ENCODE data around the gene EPHB2.

DNA sequence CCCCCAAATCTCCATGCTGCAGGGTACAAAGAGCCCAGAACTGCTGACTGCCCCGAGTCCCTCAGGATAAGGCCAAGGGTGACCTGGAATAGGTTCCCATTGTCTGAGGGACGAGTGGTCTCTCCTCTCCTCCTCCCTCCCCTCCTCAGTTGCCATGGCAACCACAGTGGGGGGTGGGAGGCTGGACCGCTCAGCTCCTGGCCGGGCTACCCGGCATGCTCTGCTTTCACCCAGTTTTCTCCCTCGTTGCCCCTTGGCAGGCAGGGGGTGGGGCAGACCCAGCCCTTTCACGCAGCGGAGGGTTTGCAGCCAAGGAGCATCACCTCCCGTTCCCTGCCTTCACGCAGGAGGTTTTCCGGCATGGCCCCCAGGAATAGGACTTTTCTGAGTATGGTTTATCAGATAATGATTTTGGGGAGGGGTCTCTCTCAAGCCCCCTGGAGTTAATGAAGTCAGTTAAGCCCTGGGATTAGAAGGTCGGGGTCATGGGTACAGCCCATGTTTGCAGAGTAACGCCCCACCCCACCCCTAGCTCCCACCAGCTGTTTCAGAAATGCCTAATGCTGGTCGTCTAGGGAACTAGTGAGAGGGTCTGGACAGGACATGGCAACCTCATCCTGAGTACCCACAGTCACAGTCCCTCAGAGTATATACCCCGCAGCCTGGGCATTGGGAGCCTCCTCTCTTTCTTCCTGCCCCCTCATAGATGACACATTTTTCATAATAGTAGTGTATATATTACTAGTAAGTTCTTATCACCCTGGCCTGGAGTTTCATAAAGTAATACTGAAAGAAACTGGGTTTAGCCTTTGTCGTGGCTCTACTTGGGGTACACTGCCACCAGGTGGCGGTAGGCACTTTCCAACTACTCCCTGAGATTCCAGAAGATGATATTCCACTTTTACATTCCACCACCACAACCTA is 36.9 kb upstream of the EPHB2 start:
- TF ChIP-seq, protein P1, sequence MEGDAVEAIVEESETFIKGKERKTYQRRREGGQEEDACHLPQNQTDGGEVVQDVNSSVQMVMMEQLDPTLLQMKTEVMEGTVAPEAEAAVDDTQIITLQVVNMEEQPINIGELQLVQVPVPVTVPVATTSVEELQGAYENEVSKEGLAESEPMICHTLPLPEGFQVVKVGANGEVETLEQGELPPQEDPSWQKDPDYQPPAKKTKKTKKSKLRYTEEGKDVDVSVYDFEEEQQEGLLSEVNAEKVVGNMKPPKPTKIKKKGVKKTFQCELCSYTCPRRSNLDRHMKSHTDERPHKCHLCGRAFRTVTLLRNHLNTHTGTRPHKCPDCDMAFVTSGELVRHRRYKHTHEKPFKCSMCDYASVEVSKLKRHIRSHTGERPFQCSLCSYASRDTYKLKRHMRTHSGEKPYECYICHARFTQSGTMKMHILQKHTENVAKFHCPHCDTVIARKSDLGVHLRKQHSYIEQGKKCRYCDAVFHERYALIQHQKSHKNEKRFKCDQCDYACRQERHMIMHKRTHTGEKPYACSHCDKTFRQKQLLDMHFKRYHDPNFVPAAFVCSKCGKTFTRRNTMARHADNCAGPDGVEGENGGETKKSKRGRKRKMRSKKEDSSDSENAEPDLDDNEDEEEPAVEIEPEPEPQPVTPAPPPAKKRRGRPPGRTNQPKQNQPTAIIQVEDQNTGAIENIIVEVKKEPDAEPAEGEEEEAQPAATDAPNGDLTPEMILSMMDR (IDR thresholded peaks at IDR 0.05), result peak; percentile 76
- no peak for TF ChIP-seq ZFX (IDR thresholded peaks at IDR 0.05; ENCODE audit: borderline replicate concordance)

Measured in 22Rv1 (cell line).